DOHH2 (cell line): Measurements from ENCODE around the gene CAP1.

ENCODE experiments used
- H3F3A ChIP-seq: fragments of 200-600 bp; sonication (generic), shearing (Covaris generic); 2 replicates; pipeline ENCODE4 v1.6.0; 2016; ENCODE audit warnings: antibody characterized with exemption, mild to moderate bottlenecking; ENCODE audit not compliant: control insufficient read depth, insufficient read depth
- H3K27ac ChIP-seq: fragments of 200-600 bp; sonication (generic); 2 replicates; pipeline ENCODE4 v1.5.1; 2014; ENCODE audit warnings: low read depth, mild to moderate bottlenecking, low read length, moderate library complexity
- H3K27me3 ChIP-seq: fragments of 200-600 bp; sonication (generic); 2 replicates; pipeline ENCODE4 v1.6.1; 2014; ENCODE audit warnings: mild to moderate bottlenecking, low read length, mixed read lengths; ENCODE audit not compliant: control insufficient read depth
- H3K36me3 ChIP-seq: fragments of 200-600 bp; sonication (generic); 2 replicates; pipeline ENCODE4 v1.6.1; 2014; ENCODE audit warnings: mild to moderate bottlenecking, low read length, moderate library complexity, mixed read lengths; ENCODE audit not compliant: control insufficient read depth
- H3K4me1 ChIP-seq: fragments of 200-600 bp; sonication (generic); 2 replicates; pipeline ENCODE4 v1.6.1; 2014; ENCODE audit warnings: mild to moderate bottlenecking, low read length, mixed read lengths; ENCODE audit not compliant: control insufficient read depth
- H3K4me2 ChIP-seq: fragments of 200-600 bp; sonication (generic); 2 replicates; pipeline ENCODE4 v1.6.0; 2014; ENCODE audit warnings: mild to moderate bottlenecking, low read length, moderate library complexity
- H3K4me3 ChIP-seq: fragments of 200-600 bp; sonication (generic); 2 replicates; pipeline ENCODE4 v1.5.1; 2014; ENCODE audit warnings: mild to moderate bottlenecking, low read length, mixed read lengths
- H3K79me2 ChIP-seq: fragments of 200-600 bp; sonication (generic); 2 replicates; pipeline ENCODE4 v1.6.1; 2014; ENCODE audit warnings: mild to moderate bottlenecking, low read length, mixed read lengths; ENCODE audit not compliant: control insufficient read depth
- H3K9me2 ChIP-seq: fragments of 200-600 bp; sonication (generic); replicated peaks from 2 replicates; pipeline ENCODE4 v1.6.1; 2014; ENCODE audit warnings: mild to moderate bottlenecking, low read length, mixed read lengths; ENCODE audit not compliant: control insufficient read depth
- H3K9me3 ChIP-seq: fragments of 200-600 bp; sonication (generic); 2 replicates; pipeline ENCODE4 v1.6.1; 2014; ENCODE audit warnings: antibody characterized with exemption, low read length, mixed read lengths; ENCODE audit not compliant: control insufficient read depth, insufficient read depth
- H4K20me1 ChIP-seq: fragments of 200-600 bp; sonication (generic); 2 replicates; pipeline ENCODE4 v1.6.0; 2014; ENCODE audit warnings: low read depth, mild to moderate bottlenecking, antibody characterized with exemption, low read length, moderate library complexity; ENCODE audit not compliant: control insufficient read depth, insufficient read depth
- EZH2phosphoT487 ChIP-seq: fragments of 200-600 bp; sonication (generic); IDR thresholded peaks from 2 replicates; pipeline ENCODE4 v1.6.1; 2017; ENCODE audit warnings: borderline replicate concordance, mild to moderate bottlenecking, antibody characterized with exemption, low read length, moderate library complexity, mixed read lengths
- TF ChIP-seq, protein P1 (sequence below): fragments of 200-600 bp; sonication (generic); IDR thresholded peaks from one replicate; pipeline ENCODE4 v1.5.1; 2014; ENCODE audit warnings: antibody characterized with exemption, mild to moderate bottlenecking, low read depth, low read length; ENCODE audit not compliant: poor library complexity, severe bottlenecking

CAP1 gene

GRCh38 chr1:40020447-40021085, 20.0 kb upstream of the CAP1 start:
- no peaks in the 10 kb centered on the region for H3F3A ChIP-seq
- no peak overlapping the region for H3K4me2 ChIP-seq
- H3K27me3 ChIP-seq, result no peaks in the 10 kb centered on the region
- H3K4me1 ChIP-seq, result peaks cover 18% of the 10 kb centered on the region
- no peaks in the 10 kb centered on the region for H3K36me3 ChIP-seq
- H3K9me2 ChIP-seq, result no peaks in the 10 kb centered on the region
- H4K20me1 ChIP-seq, result no peaks in the 10 kb centered on the region
- no peak overlapping the region for H3K27ac ChIP-seq
- no peaks in the 10 kb centered on the region for H3K79me2 ChIP-seq
- no peak overlapping the region for H3K4me3 ChIP-seq
- peaks cover 3% of the 10 kb centered on the region; the same call in 1 of the 2 replicates for H3K9me3 ChIP-seq
- TF ChIP-seq, protein P1, sequence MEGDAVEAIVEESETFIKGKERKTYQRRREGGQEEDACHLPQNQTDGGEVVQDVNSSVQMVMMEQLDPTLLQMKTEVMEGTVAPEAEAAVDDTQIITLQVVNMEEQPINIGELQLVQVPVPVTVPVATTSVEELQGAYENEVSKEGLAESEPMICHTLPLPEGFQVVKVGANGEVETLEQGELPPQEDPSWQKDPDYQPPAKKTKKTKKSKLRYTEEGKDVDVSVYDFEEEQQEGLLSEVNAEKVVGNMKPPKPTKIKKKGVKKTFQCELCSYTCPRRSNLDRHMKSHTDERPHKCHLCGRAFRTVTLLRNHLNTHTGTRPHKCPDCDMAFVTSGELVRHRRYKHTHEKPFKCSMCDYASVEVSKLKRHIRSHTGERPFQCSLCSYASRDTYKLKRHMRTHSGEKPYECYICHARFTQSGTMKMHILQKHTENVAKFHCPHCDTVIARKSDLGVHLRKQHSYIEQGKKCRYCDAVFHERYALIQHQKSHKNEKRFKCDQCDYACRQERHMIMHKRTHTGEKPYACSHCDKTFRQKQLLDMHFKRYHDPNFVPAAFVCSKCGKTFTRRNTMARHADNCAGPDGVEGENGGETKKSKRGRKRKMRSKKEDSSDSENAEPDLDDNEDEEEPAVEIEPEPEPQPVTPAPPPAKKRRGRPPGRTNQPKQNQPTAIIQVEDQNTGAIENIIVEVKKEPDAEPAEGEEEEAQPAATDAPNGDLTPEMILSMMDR, result no peak
- no peak for TF ChIP-seq EZH2phosphoT487

GRCh38 chr1:40023379-40023944, 17.1 kb upstream of the CAP1 start:
- H3F3A ChIP-seq, result no peaks in the 10 kb centered on the region
- H3K4me3 ChIP-seq, result no peak overlapping the region
- H3K79me2 ChIP-seq, result no peaks in the 10 kb centered on the region
- H3K4me2 ChIP-seq, result peak overlapping the region; percentile 9
- H3K9me2 ChIP-seq, result no peaks in the 10 kb centered on the region
- peaks cover 14% of the 10 kb centered on the region for H3K4me1 ChIP-seq
- peaks cover 9% of the 10 kb centered on the region for H3K9me3 ChIP-seq
- no peak for TF ChIP-seq EZH2phosphoT487
- TF ChIP-seq, protein P1, result no peak
- H3K27ac ChIP-seq, result no peak overlapping the region
- no peaks in the 10 kb centered on the region for H3K36me3 ChIP-seq
- H3K27me3 ChIP-seq, result 0 out of 2 replicates have a peak, but pooled peaks cover 5% of the 10 kb centered on the region
- no peaks in the 10 kb centered on the region for H4K20me1 ChIP-seq

DNA sequence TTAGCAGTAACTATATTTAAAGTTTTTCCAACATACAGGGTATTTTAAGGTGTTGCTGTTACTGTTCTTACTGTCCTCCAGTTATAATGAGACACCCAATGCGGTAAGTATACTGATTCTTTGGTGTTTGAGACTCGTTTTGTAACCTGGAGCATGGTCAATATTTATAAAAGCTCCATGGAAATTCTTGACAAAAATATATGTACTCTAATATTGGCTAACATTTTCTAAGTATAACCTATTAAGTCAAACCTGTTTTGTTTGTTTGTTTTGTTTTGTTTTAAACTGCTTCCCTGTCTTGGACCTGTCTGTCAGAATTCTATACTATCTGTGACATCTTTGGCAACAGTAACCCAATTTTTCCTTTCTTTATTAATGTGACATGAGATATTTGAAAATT, 15.9 kb upstream of the CAP1 start:
- no peaks in the 10 kb centered on the region for H3K79me2 ChIP-seq
- H4K20me1 ChIP-seq, result no peaks in the 10 kb centered on the region
- no peaks in the 10 kb centered on the region for H3F3A ChIP-seq
- H3K9me3 ChIP-seq, result peaks cover 9% of the 10 kb centered on the region
- no peak overlapping the region for H3K4me3 ChIP-seq
- no peak overlapping the region for H3K27ac ChIP-seq
- no peaks in the 10 kb centered on the region for H3K36me3 ChIP-seq
- H3K27me3 ChIP-seq, result 0 out of 2 replicates have a peak, but pooled peaks cover 5% of the 10 kb centered on the region
- no peak for TF ChIP-seq EZH2phosphoT487
- TF ChIP-seq, protein P1, result no peak
- H3K4me2 ChIP-seq, result no peak overlapping the region
- peaks cover 14% of the 10 kb centered on the region for H3K4me1 ChIP-seq
- H3K9me2 ChIP-seq, result no peaks in the 10 kb centered on the region
